Transverse colon (tissue), 4 donors: ENCODE data around the gene ATOH7. TPM values are rescaled to one million over a fixed set of nuclear protein-coding genes. Genes with fewer than 3 reads are reported as not detected.

Source experiments
- DNase-seq: peaks from one replicate; pipeline ENCODE4 v3.0.0-alpha.2; 2019
- H3K27ac ChIP-seq, 4 donors: fragments of 200-600 bp; sonication (generic); 2 replicates each; pipeline ENCODE4 v1.5.1; 2016 to 2018; ENCODE audit warnings: inconsistent platforms in 4 of 4
- H3K27me3 ChIP-seq: fragments of 200-600 bp; sonication (generic); 2 replicates; pipeline ENCODE4 v1.5.1; 2017; ENCODE audit warnings: inconsistent platforms
- H3K36me3 ChIP-seq, 4 donors: fragments of 200-600 bp; sonication (generic); 2 replicates each; pipeline ENCODE4 v1.5.1; 2017 to 2019; ENCODE audit warnings: inconsistent platforms in 4 of 4
- H3K4me1 ChIP-seq, 4 donors: fragments of 200-600 bp; sonication (generic); 2 replicates each; pipeline ENCODE4 v1.5.1; 2017 to 2020; ENCODE audit warnings: inconsistent platforms in 4 of 4
- H3K4me3 ChIP-seq, 4 donors: fragments of 200-600 bp; sonication (generic); 1 replicate in 1 of 4; 2 replicates in 3 of 4; pipeline versions ENCODE4 v1.5.1 to v1.6.1; 2017 to 2019; ENCODE audit warnings: inconsistent platforms in 4 of 4
- H3K9me3 ChIP-seq, 2 donors: fragments of 200-600 bp; sonication (generic); 2 replicates each; pipeline ENCODE4 v1.5.1; 2017 to 2019; ENCODE audit warnings: inconsistent platforms in 2 of 2
- EP300 ChIP-seq: sonication (generic); formaldehyde crosslinking; IDR thresholded peaks from one replicate; pipeline ENCODE4 v1.6.1; 2017; ENCODE audit warnings: antibody characterized with exemption, low read depth
- POLR2A ChIP-seq: fragments of 450-650 bp; IDR thresholded peaks from one replicate; pipeline ENCODE4 v1.6.1; 2016; ENCODE audit warnings: antibody characterized with exemption, mild to moderate bottlenecking, moderate library complexity
- POLR2AphosphoS5 ChIP-seq, 3 donors: sonication (generic); formaldehyde crosslinking; IDR thresholded peaks; one replicate each; pipeline ENCODE4 v1.6.1; 2016; ENCODE audit warnings: antibody characterized with exemption in 3 of 3
- WGBS, 2 donors: methylation state at CpG; one replicate each; pipeline ENCODE4 v1.1.5; 2018; ENCODE audit warnings: low coverage in 1 of 2; 5-methylcytosine and 5-hydroxymethylcytosine counted together
- in situ Hi-C, 4 donors: fragments of 200-750 bp; cut with MboI; loops; one replicate each; pipeline versions ENCODE4 v1.15.0 to v1.15.1; 2017; ENCODE audit warnings: low sequenced_read_pairs in 3 of 4, low pct_ligation_motif_present in 1 of 4, low pct_unique_long_range_greater_than_20kb in 1 of 4
- intact Hi-C: fragments of 100-400 bp; cut with DNase I; formaldehyde crosslinking; loops from one replicate; pipeline ENCODE4 v1.15.1; 2023; ENCODE audit warnings: low total_unique reads
- total RNA-seq, 4 donors: library from RNA; depleted of rRNA; stranded (reverse); fragments of >200 nt; gene quantifications; one replicate each; pipeline ENCODE4 v1.1.0, GENCODE V29; 2016
- TF ChIP-seq, protein P1 (sequence below), 5 experiments: fragments of 200-600 bp in 3 of 5; fragments of 450-650 bp in 2 of 5; sonication (generic) in 3 of 5; IDR thresholded peaks; 1 replicate in 2 of 5; 2 replicates in 3 of 5; pipeline ENCODE4 v1.5.1; 2016 to 2017; ENCODE audit warnings: antibody characterized with exemption in 5 of 5, inconsistent platforms in 3 of 5, mild to moderate bottlenecking in 2 of 5, moderate library complexity in 1 of 5

Gene ATOH7
- total RNA-seq, 4 donors from 2014 or later, result 0.27 to 0.79 TPM; not detected in 2

DNA sequence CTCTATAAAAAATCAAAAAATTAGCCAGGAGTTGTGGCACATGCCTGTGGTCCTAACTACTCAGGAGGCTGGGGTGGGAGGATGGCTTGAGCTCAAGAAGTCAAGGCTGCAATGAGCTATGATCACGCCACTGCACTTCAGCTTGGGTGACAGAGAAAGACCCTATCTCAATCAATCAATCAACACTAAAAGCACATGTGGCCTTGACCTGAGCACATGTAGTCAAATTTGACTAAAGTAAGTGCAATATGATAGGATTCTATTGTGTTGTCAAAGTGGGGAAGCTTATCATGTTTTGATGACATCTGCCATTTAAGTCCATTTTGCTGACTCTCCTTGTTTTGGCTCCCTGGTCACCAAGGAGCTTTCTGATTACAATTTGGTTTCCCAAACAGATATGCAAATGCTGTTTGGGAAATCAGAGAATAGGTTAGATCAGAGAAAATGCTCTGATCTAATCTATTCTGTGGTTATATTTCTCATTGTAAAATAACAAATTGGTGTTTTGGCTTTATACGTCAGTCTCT lies 43.8 kb upstream of the ATOH7 start:
- intact Hi-C loops, result no loop called here
- no peaks in the 10 kb centered on the region for H3K27me3 ChIP-seq
- TF ChIP-seq POLR2AphosphoS5 (IDR thresholded peaks at IDR 0.05) (no peak), EP300 (no peak), POLR2A (no peak)
- TF ChIP-seq, protein P1, sequence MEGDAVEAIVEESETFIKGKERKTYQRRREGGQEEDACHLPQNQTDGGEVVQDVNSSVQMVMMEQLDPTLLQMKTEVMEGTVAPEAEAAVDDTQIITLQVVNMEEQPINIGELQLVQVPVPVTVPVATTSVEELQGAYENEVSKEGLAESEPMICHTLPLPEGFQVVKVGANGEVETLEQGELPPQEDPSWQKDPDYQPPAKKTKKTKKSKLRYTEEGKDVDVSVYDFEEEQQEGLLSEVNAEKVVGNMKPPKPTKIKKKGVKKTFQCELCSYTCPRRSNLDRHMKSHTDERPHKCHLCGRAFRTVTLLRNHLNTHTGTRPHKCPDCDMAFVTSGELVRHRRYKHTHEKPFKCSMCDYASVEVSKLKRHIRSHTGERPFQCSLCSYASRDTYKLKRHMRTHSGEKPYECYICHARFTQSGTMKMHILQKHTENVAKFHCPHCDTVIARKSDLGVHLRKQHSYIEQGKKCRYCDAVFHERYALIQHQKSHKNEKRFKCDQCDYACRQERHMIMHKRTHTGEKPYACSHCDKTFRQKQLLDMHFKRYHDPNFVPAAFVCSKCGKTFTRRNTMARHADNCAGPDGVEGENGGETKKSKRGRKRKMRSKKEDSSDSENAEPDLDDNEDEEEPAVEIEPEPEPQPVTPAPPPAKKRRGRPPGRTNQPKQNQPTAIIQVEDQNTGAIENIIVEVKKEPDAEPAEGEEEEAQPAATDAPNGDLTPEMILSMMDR (IDR thresholded peaks at IDR 0.05), result no peak

DNA sequence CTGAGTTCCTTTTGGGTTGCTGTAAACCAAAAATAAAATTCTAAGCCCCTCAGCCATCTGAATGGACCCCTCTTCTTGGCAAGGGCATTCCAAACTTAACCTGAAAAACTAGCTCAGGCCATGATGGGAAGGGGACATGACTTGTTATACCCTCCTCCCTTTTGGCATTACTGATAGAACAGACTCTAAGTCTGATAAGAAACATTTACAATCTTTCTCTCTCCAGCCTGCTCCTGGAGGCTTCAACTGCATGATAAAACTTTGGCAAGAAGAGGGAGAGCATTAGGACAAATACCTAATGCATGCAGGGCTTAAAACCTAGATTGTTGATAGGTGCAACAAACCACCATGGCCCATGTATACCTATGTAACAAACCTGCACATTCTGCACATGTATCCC lies 40.9 kb upstream of the ATOH7 start:
- no peak for TF ChIP-seq POLR2AphosphoS5 (IDR thresholded peaks at IDR 0.05)
- TF ChIP-seq, protein P1 (IDR thresholded peaks at IDR 0.05), result no peak
- TF ChIP-seq EP300, result no peak
- intact Hi-C loops (no loop called here), in situ Hi-C loops (no loop called here)
- Histone ChIP-seq H3K9me3 (peaks cover 7 to 9% of the 10 kb centered on the region in 2 donors), H3K4me3 (no peak overlapping the region), H3K36me3 (no peaks in the 10 kb centered on the region), H3K27me3 (no peaks in the 10 kb centered on the region), H3K4me1 (no peaks in the 10 kb centered on the region), H3K27ac (no peak overlapping the region)
- DNase-seq, result no peak

More for the DNA sequence above, 43.8 kb upstream of the ATOH7 start:
- Histone ChIP-seq H3K9me3 (peaks cover 7 to 13% of the 10 kb centered on the region in 2 donors), H3K36me3 (no peaks in the 10 kb centered on the region), H3K27ac (no peak overlapping the region), H3K4me3 (no peak overlapping the region), H3K4me1 (no peaks in the 10 kb centered on the region)
- no peak for DNase-seq
- in situ Hi-C loops, result no loop called here
- 93 to 100% methylated on average over 1 to 2 of the region's 2 CpGs for WGBS, 2 donors

DNA sequence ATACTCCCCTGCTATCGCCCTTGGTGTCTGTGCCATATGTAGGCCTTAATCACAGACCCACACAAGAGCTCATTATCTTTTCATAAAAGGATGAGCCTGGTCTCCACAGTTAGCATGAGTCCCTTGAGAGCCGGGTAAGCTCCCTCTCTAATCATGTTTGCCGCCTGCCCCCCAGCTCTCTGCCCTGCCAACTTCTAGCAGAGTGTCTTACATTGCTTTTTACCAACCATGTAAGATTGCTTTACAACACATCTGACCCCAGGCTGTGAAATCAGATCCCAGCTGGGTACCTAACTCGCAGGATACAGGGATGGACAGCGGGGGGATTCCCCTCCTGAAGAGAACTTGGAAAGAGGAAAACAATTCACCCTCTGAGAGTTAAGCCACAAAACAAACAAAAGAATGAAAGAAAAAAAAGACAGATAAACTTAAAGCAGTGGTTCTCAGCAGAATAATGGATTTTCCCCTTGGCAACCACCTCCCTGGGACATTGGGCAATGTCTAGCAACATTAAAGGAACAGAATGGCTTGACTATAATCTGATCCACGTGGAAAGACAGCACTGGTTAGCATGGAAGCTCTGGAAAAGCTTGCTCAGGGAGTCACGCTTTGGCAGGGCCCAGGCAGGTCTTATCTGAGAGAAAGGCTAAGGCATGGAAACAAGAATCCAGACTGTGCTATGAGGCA lies 39.4 kb upstream of the ATOH7 start:
- Histone ChIP-seq H3K4me3 (no peak overlapping the region), H3K9me3 (no peaks in the 10 kb centered on the region), H3K27ac (no peak overlapping the region), H3K4me1 (no peaks in the 10 kb centered on the region), H3K27me3 (no peaks in the 10 kb centered on the region), H3K36me3 (no peaks in the 10 kb centered on the region)
- intact Hi-C loops, result no loop called here
- no peak for DNase-seq
- TF ChIP-seq EP300, result no peak
- TF ChIP-seq, protein P1 (IDR thresholded peaks at IDR 0.05), result no peak
- TF ChIP-seq POLR2A, result no peak
- no peak for TF ChIP-seq POLR2AphosphoS5 (IDR thresholded peaks at IDR 0.05)
- WGBS, 2 donors, result 20 to 76% methylated on average over 1 to 7 of the region's 7 CpGs
- in situ Hi-C loops, result no loop called here

DNA sequence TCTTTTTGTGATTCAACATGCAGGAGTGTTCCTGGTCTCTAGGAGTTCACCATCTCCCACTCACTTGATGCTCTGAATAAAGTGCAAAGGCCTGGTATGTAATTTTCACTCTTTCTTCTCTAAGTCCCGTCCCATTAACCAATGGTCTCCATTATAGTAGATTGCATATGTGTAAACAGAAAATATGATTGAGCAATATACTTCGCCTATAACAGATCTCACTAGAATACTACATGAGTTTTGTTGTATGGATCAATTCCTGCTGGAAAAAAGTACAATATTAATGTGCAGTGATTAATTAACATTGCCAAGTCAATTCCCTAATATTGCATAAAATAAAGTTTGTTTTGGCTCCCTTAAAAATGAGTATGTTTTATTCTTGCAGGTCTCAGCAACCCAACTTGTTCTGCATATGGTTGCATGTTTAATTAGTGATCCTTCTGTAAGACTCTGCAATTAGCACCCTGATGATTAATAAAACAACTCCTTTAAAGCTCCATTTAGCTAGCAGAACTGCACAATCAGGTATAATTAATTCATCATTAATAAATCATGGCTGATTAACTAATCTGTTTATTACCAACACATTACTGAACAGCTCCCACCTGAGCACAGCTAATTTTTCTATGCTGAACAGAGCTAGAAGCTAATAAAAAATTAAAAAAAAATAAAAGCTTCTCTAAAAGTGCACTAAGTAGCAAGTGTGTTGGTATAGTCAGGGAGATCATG lies 37.8 kb upstream of the ATOH7 start:
- in situ Hi-C loops, result no loop called here
- Histone ChIP-seq H3K9me3 (peaks cover 0 to 3% of the 10 kb centered on the region in 2 donors), H3K36me3 (no peaks in the 10 kb centered on the region), H3K4me1 (no peaks in the 10 kb centered on the region), H3K27me3 (no peaks in the 10 kb centered on the region), H3K4me3 (no peak overlapping the region), H3K27ac (no peak overlapping the region)
- intact Hi-C loops, result no loop called here
- TF ChIP-seq EP300 (no peak), POLR2A (no peak), POLR2AphosphoS5 (IDR thresholded peaks at IDR 0.05) (no peak)
- TF ChIP-seq, protein P1 (IDR thresholded peaks at IDR 0.05), result no peak
- 90 to 91% methylated on average over 2 of the region's 2 CpGs for WGBS, 2 donors
- DNase-seq, result no peak
